Measurements from ENCODE around the gene MED19.

Gene MED19

DNA sequence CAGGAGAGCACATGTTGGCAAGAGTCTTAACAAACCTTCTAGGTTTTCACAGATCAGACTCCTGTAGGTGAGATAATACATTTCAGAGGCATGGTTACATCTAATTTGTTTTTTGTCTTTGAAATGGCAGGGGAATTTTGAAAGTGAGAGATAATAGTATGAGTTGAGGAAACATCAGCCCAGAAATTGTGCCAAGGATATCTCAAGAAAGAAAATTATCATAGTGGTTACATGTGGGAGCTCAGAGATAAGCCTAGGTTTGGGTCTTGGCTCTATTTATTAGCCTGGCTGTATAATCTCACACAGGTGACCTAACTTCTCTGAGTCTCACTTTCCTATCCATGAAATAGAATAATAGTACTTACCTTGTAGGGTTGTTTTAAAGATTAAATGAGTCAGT lies 39.2 kb upstream of the MED19 start:
- H3K36me3 ChIP-seq (ENCODE audit: control insufficient read depth, insufficient read depth, low read length), result no peaks in the 10 kb centered on the region
- no peak overlapping the region for H2AFZ ChIP-seq
- peaks cover 2% of the 10 kb centered on the region for H3K4me1 ChIP-seq
- H3K27me3 ChIP-seq (ENCODE audit: control insufficient read depth, insufficient read depth, low read length), result no peaks in the 10 kb centered on the region
- no peaks in the 10 kb centered on the region for H3K79me2 ChIP-seq
- H3K9ac ChIP-seq, result no peak overlapping the region
- H3K9me3 ChIP-seq (ENCODE audit: control insufficient read depth, low read length), result no peaks in the 10 kb centered on the region
- no peak overlapping the region for H3K27ac ChIP-seq
- H3K4me3 ChIP-seq (ENCODE audit: low read depth, low read length), result no peak overlapping the region
- H3K4me2 ChIP-seq (ENCODE audit: low read length), result no peak overlapping the region
- no peak for TF ChIP-seq CTCF (IDR thresholded peaks at IDR 0.05)

DNA sequence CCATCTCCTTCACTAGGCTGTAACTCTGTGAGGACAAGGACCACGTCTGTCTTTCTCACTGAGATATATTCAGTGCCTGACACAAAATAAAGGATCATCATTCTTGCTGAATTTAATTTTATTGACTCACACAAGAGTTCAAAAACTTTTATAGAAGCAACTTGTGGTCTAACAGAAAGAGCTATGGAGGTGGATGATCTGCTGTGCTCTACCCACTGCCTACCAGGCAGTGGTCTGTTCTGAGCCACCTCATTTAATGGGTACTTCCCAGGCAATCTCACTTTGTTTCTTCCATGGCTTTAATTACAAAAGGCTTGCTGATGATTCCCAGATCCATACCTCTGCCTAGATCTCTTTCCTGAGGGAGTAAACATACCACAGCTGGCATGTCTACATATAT lies 34.9 kb upstream of the MED19 start:
- no peak overlapping the region for H3K27ac ChIP-seq
- H3K36me3 ChIP-seq (ENCODE audit: control insufficient read depth, insufficient read depth, low read length), result no peaks in the 10 kb centered on the region
- H3K4me1 ChIP-seq, result peaks cover under 1% of the 10 kb centered on the region
- H2AFZ ChIP-seq, result no peak overlapping the region
- no peak for TF ChIP-seq CTCF (IDR thresholded peaks at IDR 0.05)
- no peaks in the 10 kb centered on the region for H3K9me3 ChIP-seq (ENCODE audit: control insufficient read depth, low read length)
- no peak overlapping the region for H3K4me2 ChIP-seq (ENCODE audit: low read length)
- H3K4me3 ChIP-seq (ENCODE audit: low read depth, low read length), result no peak overlapping the region
- H3K9ac ChIP-seq, result no peak overlapping the region
- no peaks in the 10 kb centered on the region for H3K79me2 ChIP-seq
- no peaks in the 10 kb centered on the region for H3K27me3 ChIP-seq (ENCODE audit: control insufficient read depth, insufficient read depth, low read length)

GRCh38 chr11:57745206-57745605 lies 33.2 kb upstream of the MED19 start:
- H3K4me2 ChIP-seq (ENCODE audit: low read length), result no peak overlapping the region
- no peak for TF ChIP-seq CTCF (IDR thresholded peaks at IDR 0.05)
- H3K36me3 ChIP-seq (ENCODE audit: control insufficient read depth, insufficient read depth, low read length), result no peaks in the 10 kb centered on the region
- no peaks in the 10 kb centered on the region for H3K9me3 ChIP-seq (ENCODE audit: control insufficient read depth, low read length)
- H3K27ac ChIP-seq, result no peak overlapping the region
- no peaks in the 10 kb centered on the region for H3K27me3 ChIP-seq (ENCODE audit: control insufficient read depth, insufficient read depth, low read length)
- H3K4me1 ChIP-seq, result no peaks in the 10 kb centered on the region
- no peak overlapping the region for H3K4me3 ChIP-seq (ENCODE audit: low read depth, low read length)
- H3K79me2 ChIP-seq, result no peaks in the 10 kb centered on the region
- H2AFZ ChIP-seq, result no peak overlapping the region
- H3K9ac ChIP-seq, result no peak overlapping the region

GRCh38 chr11:57744357-57744756 lies 32.3 kb upstream of the MED19 start:
- no peak overlapping the region for H2AFZ ChIP-seq
- no peak for TF ChIP-seq CTCF (IDR thresholded peaks at IDR 0.05)
- H3K9me3 ChIP-seq (ENCODE audit: control insufficient read depth, low read length), result no peaks in the 10 kb centered on the region
- H3K4me2 ChIP-seq (ENCODE audit: low read length), result no peak overlapping the region
- no peak overlapping the region for H3K9ac ChIP-seq
- H3K36me3 ChIP-seq (ENCODE audit: control insufficient read depth, insufficient read depth, low read length), result no peaks in the 10 kb centered on the region
- H3K79me2 ChIP-seq, result no peaks in the 10 kb centered on the region
- no peak overlapping the region for H3K4me3 ChIP-seq (ENCODE audit: low read depth, low read length)
- H3K27me3 ChIP-seq (ENCODE audit: control insufficient read depth, insufficient read depth, low read length), result no peaks in the 10 kb centered on the region
- no peak overlapping the region for H3K27ac ChIP-seq
- no peaks in the 10 kb centered on the region for H3K4me1 ChIP-seq

- Histone ChIP-seq H3K27ac (peak overlapping the region; percentile 85), H3K27me3 (ENCODE audit: control insufficient read depth, insufficient read depth, low read length) (no peaks in the 10 kb centered on the region), H3K79me2 (no peaks in the 10 kb centered on the region), H3K4me3 (ENCODE audit: low read depth, low read length) (peak overlapping the region; percentile 68), H3K4me2 (ENCODE audit: low read length) (peak overlapping the region; percentile 84), H3K36me3 (ENCODE audit: control insufficient read depth, insufficient read depth, low read length) (no peaks in the 10 kb centered on the region), H3K9ac (peak overlapping the region; percentile 69), H3K9me3 (ENCODE audit: control insufficient read depth, low read length) (no peaks in the 10 kb centered on the region), H2AFZ (no peak overlapping the region), H3K4me1 (no peaks in the 10 kb centered on the region)
- TF ChIP-seq CTCF (IDR thresholded peaks at IDR 0.05), result no peak
Observed at GRCh38 chr11:57742087-57742452, 30.1 kb upstream of the MED19 start.

Data from parathyroid adenoma (tissue), 2 donors.